H1 (cell line): Measurements from ENCODE around the gene ACTR1A. TPM values are rescaled to one million over a fixed set of nuclear protein-coding genes. Genes with fewer than 3 reads are reported as not detected.
A peak's percentile ranks its signal among the peaks of the same experiment; 100 is the strongest.

Experiments
- CTCF ChIA-PET: fragments of 300-600 bp; sonication (Branson Sonifier 250); formaldehyde crosslinking; loops from one replicate; lab custom pipeline; 2021; ENCODE audit not compliant: partially characterized antibody; lab: Charles Lee
- POLR2A ChIA-PET: fragments of 300-600 bp; sonication (Branson Sonifier 250); formaldehyde crosslinking; loops from one replicate; lab custom pipeline; 2021; ENCODE audit warnings: inconsistent platforms; ENCODE audit not compliant: partially characterized antibody; lab: Charles Lee
- DNase-seq, 2 experiments: peaks; one replicate each; pipeline versions ENCODE4 v3.0.0 to v3.0.0-alpha.2; 2010 to 2022; ENCODE audit warnings: low spot score in 2 of 2, low read depth in 1 of 2, mixed read lengths in 1 of 2
- FAIRE-seq: peaks from 2 replicates; lab custom pipeline; 2011; peaks lifted over from hg19 to GRCh38; lab: Jason Lieb, UNC
- H2AFZ ChIP-seq: 2 replicates; pipeline ENCODE4 v1.8.1; 2012; ENCODE audit warnings: low read length, inconsistent platforms
- H2AK5ac ChIP-seq: 2 replicates; pipeline ENCODE4 v1.6.1; 2013; ENCODE audit warnings: low read depth, low read length
- H2BK120ac ChIP-seq: replicated peaks from 2 replicates; pipeline ENCODE3; 2013; ENCODE audit warnings: low read depth, low read length, inconsistent platforms
- H2BK12ac ChIP-seq: 2 replicates; pipeline ENCODE4 v1.6.1; 2013; ENCODE audit warnings: low read depth, low read length
- H2BK15ac ChIP-seq: 2 replicates; pipeline ENCODE4 v1.6.1; 2013; ENCODE audit warnings: low read length
- H2BK20ac ChIP-seq: 2 replicates; pipeline ENCODE4 v1.6.1; 2013; ENCODE audit warnings: low read length
- H2BK5ac ChIP-seq: 2 replicates; pipeline ENCODE4 v1.6.1; 2013; ENCODE audit warnings: low read depth, low read length
- H3K14ac ChIP-seq: 2 replicates; pipeline ENCODE4 v1.6.1; 2013; ENCODE audit warnings: inconsistent platforms; ENCODE audit not compliant: insufficient read length
- H3K18ac ChIP-seq: 2 replicates; pipeline ENCODE4 v1.6.1; 2013; ENCODE audit warnings: low read length; ENCODE audit errors: extremely low read depth
- H3K23ac ChIP-seq: 2 replicates; pipeline ENCODE4 v1.6.1; 2013; ENCODE audit warnings: inconsistent platforms; ENCODE audit not compliant: insufficient read length
- H3K23me2 ChIP-seq: 2 replicates; pipeline ENCODE4 v1.6.1; 2013; ENCODE audit warnings: low read depth, low read length
- H3K27ac ChIP-seq: 2 replicates; pipeline ENCODE4 v1.6.1; 2011; ENCODE audit warnings: low read depth, low read length, inconsistent platforms
- H3K27me3 ChIP-seq, 4 experiments: replicated peaks in 1 of 4; 1 replicate in 1 of 4; 2 replicates in 3 of 4; pipeline versions ENCODE4 v1.6.1 to v1.8.1; 2011 to 2013; ENCODE audit warnings: low read length in 3 of 4, mild to moderate bottlenecking in 3 of 4, inconsistent platforms in 2 of 4, mixed read lengths in 2 of 4, moderate library complexity in 1 of 4; ENCODE audit not compliant: control insufficient read depth in 3 of 4, insufficient read depth in 3 of 4; ENCODE audit errors: extremely low read depth in 1 of 4
- H3K36me3 ChIP-seq, 4 experiments: 2 replicates each; pipeline versions ENCODE4 v1.6.1 to v1.8.1; 2011 to 2013; ENCODE audit warnings: mild to moderate bottlenecking in 4 of 4, low read length in 3 of 4, moderate library complexity in 2 of 4, control low read depth in 1 of 4, inconsistent platforms in 1 of 4; ENCODE audit not compliant: insufficient read depth in 4 of 4, control insufficient read depth in 2 of 4
- H3K4ac ChIP-seq: replicated peaks from 2 replicates; pipeline ENCODE3; 2013; ENCODE audit warnings: low read length, low read depth, mixed read lengths, inconsistent platforms; ENCODE audit not compliant: insufficient read length
- H3K4me1 ChIP-seq, 4 experiments: replicated peaks in 1 of 4; 1 replicate in 1 of 4; 2 replicates in 3 of 4; pipeline versions ENCODE4 v1.6.1 to v1.8.1; 2011 to 2013; ENCODE audit warnings: low read length in 3 of 4, inconsistent platforms in 2 of 4, mixed read lengths in 1 of 4; ENCODE audit not compliant: insufficient read depth in 4 of 4, control insufficient read depth in 3 of 4
- H3K4me2 ChIP-seq, 2 experiments: 2 replicates each; pipeline versions ENCODE4 v1.6.1 to v1.8.1; 2011 to 2013; ENCODE audit warnings: low read depth in 2 of 2, low read length in 2 of 2, control low read depth in 1 of 2, inconsistent platforms in 1 of 2, mild to moderate bottlenecking in 1 of 2; ENCODE audit not compliant: insufficient read depth in 1 of 2
- H3K4me3 ChIP-seq, 4 experiments: fragments of 200-600, 300-600 bp in 1 of 4; sonication (generic), shearing (Covaris generic), sonication (Bioruptor Twin) in 1 of 4; 2 replicates each; pipeline versions ENCODE4 v1.5.1 to v1.8.1; 2011 to 2016; ENCODE audit warnings: low read length in 4 of 4, low read depth in 3 of 4, control low read depth in 2 of 4, inconsistent platforms in 2 of 4, mild to moderate bottlenecking in 2 of 4, mixed read lengths in 1 of 4, moderate library complexity in 1 of 4; ENCODE audit not compliant: insufficient read depth in 2 of 4; ENCODE audit errors: extremely low read depth in 1 of 4
- H3K56ac ChIP-seq: replicated peaks from 2 replicates; pipeline ENCODE3; 2013; ENCODE audit warnings: low read depth, mild to moderate bottlenecking, mixed read lengths, low read length, inconsistent platforms; ENCODE audit not compliant: insufficient read length
- H3K79me1 ChIP-seq: 2 replicates; pipeline ENCODE4 v1.6.1; 2013; ENCODE audit warnings: low read depth, low read length, control low read depth
- H3K79me2 ChIP-seq, 2 experiments: 2 replicates each; pipeline versions ENCODE4 v1.6.1 to v1.8.1; 2012 to 2013; ENCODE audit warnings: low read length in 2 of 2, mild to moderate bottlenecking in 2 of 2, inconsistent platforms in 1 of 2; ENCODE audit not compliant: insufficient read depth in 2 of 2, control insufficient read depth in 1 of 2
- H3K9ac ChIP-seq, 4 experiments: replicated peaks in 1 of 4; 1 replicate in 1 of 4; 2 replicates in 3 of 4; pipeline versions ENCODE4 v1.6.1 to v1.8.1; 2011 to 2013; ENCODE audit warnings: low read depth in 3 of 4, low read length in 3 of 4, control low read depth in 2 of 4, mild to moderate bottlenecking in 2 of 4, moderate library complexity in 2 of 4, inconsistent platforms in 1 of 4; ENCODE audit errors: extremely low read depth in 1 of 4
- H3K9me3 ChIP-seq, 2 experiments: 2 replicates each; pipeline versions ENCODE4 v1.6.1 to v1.8.1; 2012 to 2013; ENCODE audit warnings: mild to moderate bottlenecking in 2 of 2, moderate library complexity in 2 of 2, control low read depth in 1 of 2, inconsistent platforms in 1 of 2, low read depth in 1 of 2, low read length in 1 of 2, mixed read lengths in 1 of 2; ENCODE audit not compliant: insufficient read depth in 2 of 2
- H4K20me1 ChIP-seq, 2 experiments: replicated peaks in 1 of 2; 2 replicates each; pipeline versions ENCODE3 to v1.8.1; 2011 to 2013; ENCODE audit warnings: inconsistent platforms in 2 of 2, low read length in 2 of 2, mild to moderate bottlenecking in 1 of 2; ENCODE audit not compliant: insufficient read depth in 2 of 2, control insufficient read depth in 1 of 2
- H4K5ac ChIP-seq: 2 replicates; pipeline ENCODE4 v1.6.1; 2013; ENCODE audit warnings: low read length, low read depth, mixed read lengths, inconsistent platforms; ENCODE audit not compliant: insufficient read length
- H4K8ac ChIP-seq: 2 replicates; pipeline ENCODE4 v1.8.0; 2013; ENCODE audit warnings: mild to moderate bottlenecking, moderate library complexity, low read length, inconsistent platforms; ENCODE audit not compliant: insufficient read depth; ENCODE audit errors: extremely low read depth
- H4K91ac ChIP-seq: replicated peaks from 2 replicates; pipeline ENCODE3; 2013; ENCODE audit warnings: low read length, mixed read lengths, inconsistent platforms; ENCODE audit not compliant: insufficient read length
- CTCF ChIP-seq, 3 experiments: IDR thresholded peaks; 1 replicate in 2 of 3; 2 replicates in 1 of 3; pipeline versions ENCODE4 v1.5.1 to v1.6.1; 2011; ENCODE audit warnings: low read length in 3 of 3, mild to moderate bottlenecking in 3 of 3, inconsistent platforms in 2 of 3, low read depth in 1 of 3, moderate library complexity in 1 of 3; ENCODE audit not compliant: insufficient read depth in 1 of 3; ENCODE audit errors: control extremely low read depth in 1 of 3
- POLR2A ChIP-seq, 2 experiments: IDR thresholded peaks; 1 replicate in 1 of 2; 2 replicates in 1 of 2; pipeline ENCODE4 v1.6.1; 2011; ENCODE audit warnings: low read depth in 2 of 2, low read length in 2 of 2, mild to moderate bottlenecking in 2 of 2; ENCODE audit errors: control extremely low read depth in 1 of 2
- WGBS, 2 experiments: shearing (Covaris generic) in 1 of 2; methylation state at CpG; one replicate each; pipeline versions ENCODE4 v1.1.6 to v1.1.7; 2013 to 2015; ENCODE audit warnings: low lambda C conversion rate in 2 of 2, mixed read lengths in 2 of 2, inconsistent platforms in 1 of 2, low coverage in 1 of 2, missing lambda C conversion rate in 1 of 2; ENCODE audit not compliant: insufficient replicate concordance in 2 of 2, insufficient coverage in 1 of 2, insufficient read length in 1 of 2; ENCODE audit errors: extremely low coverage in 1 of 2, missing lambda C conversion rate in 1 of 2; 5-methylcytosine and 5-hydroxymethylcytosine counted together
- polyA plus RNA-seq, 7 experiments: library from polyadenylated mRNA; depleted of rRNA in 3 of 7; stranded (reverse) in 5 of 7; unstranded in 2 of 7; fragments of >200 nt in 5 of 7; fragments of 200-250 nt in 2 of 7; gene quantifications; 1 replicate in 5 of 7; 2 replicates in 1 of 7; 4 replicates in 1 of 7; pipeline versions ENCODE4 v1.2.1 to v1.2.3, GENCODE V29; 2011 to 2013; ENCODE audit warnings: missing spikeins in 2 of 7, mixed read lengths in 2 of 7
- total RNA-seq: library from RNA; stranded (reverse); fragmentation: NEBNext Ultra II Directional; extraction: Animal tissue kit (Norgen Biotek cat#: 25700); gene quantifications from 2 replicates; pipeline ENCODE4 v1.2.1, GENCODE V29; 2021

ACTR1A gene
- total and polyA plus RNA-seq, 2 of the 8 experiments (the other 6 are each of a cell fraction or from before 2014, with no cell fraction given) = 78.6 to 86.3 TPM

GRCh38 chr10:102475451-102476040, 27.0 kb downstream of the ACTR1A start:
- Histone ChIP-seq H2AFZ (no peak overlapping the region), H3K36me3 (peaks cover 0 to 5% (median 3%) of the 10 kb centered on the region in 4 experiments; a peak in 6 of 8 replicates), H3K79me2 (no peaks in the 10 kb centered on the region), H3K23me2 (no peaks in the 10 kb centered on the region), H3K9me3 (no peaks in the 10 kb centered on the region), H2BK120ac (no peak overlapping the region), H3K79me1 (no peaks in the 10 kb centered on the region), H2BK5ac (no peak overlapping the region), H4K8ac (no peak overlapping the region), H3K9ac (no peak overlapping the region), H3K27me3 (no peaks in the 10 kb centered on the region; a peak in 1 of 7 replicates), H2BK20ac (no peak overlapping the region), H4K20me1 (peaks cover 0 to 9% of the 10 kb centered on the region in 2 experiments), H3K18ac (no peak overlapping the region), H2BK12ac (no peak overlapping the region), H3K4me2 (no peak overlapping the region), H4K91ac (no peak overlapping the region), H3K14ac (no peak overlapping the region), H3K27ac (no peak overlapping the region), H3K56ac (no peak overlapping the region), H3K4ac (no peak overlapping the region), H2AK5ac (no peak overlapping the region), H3K4me3 (no peak overlapping the region), H3K23ac (no peak overlapping the region), H3K4me1 (no peaks in the 10 kb centered on the region), H4K5ac (no peak overlapping the region), H2BK15ac (no peak overlapping the region)
- DNase-seq (no peak), FAIRE-seq (no peak)
- 90% methylated on average over 9 of the region's 9 CpGs; no CpG with 5 or more reads in 1 of the 2 experiments for WGBS, 2 experiments
- TF ChIP-seq POLR2A (IDR thresholded peaks at IDR 0.05; ENCODE audit: control extremely low read depth in 1 of 2, low read depth in 2 of 2, low read length in 2 of 2) (peak in 1 of 2 experiments; percentile 18; a peak in 1 of 3 replicates), CTCF (IDR thresholded peaks at IDR 0.05; ENCODE audit: control extremely low read depth in 1 of 3, insufficient read depth in 1 of 3, low read depth in 1 of 3, low read length in 3 of 3) (no peak)
- POLR2A ChIA-PET = interaction anchor here (1.3 to 2.7 kb wide), 4 partner anchors 14 to 72 kb away, joined by 3 to 8 read pairs (median 4); partner anchors contain the start of gene CUEDC2
- CTCF ChIA-PET = interaction anchor here (0.7 to 1.7 kb wide), 5 partner anchors 7 to 194 kb away, joined by 3 to 5 read pairs (median 3); no protein-coding TSS in a partner anchor
